PC-9 (cell line): ENCODE data around the gene PSMD14. TPM values are rescaled to one million over a fixed set of nuclear protein-coding genes. Genes with fewer than 3 reads are reported as not detected.

Experiments
- BruUV-seq: library from RNA; stranded (reverse); fragments of 400-500 nt; replicated peaks from 2 replicates; lab custom pipeline; 2021; lab: Mats Ljungman, UMichigan
- CTCF ChIA-PET: fragments of 300-600 bp; sonication (Branson Sonifier 250); formaldehyde crosslinking; loops from one replicate; lab custom pipeline; 2022; ENCODE audit warnings: antibody characterized with exemption; lab: Charles Lee
- POLR2A ChIA-PET: fragments of 300-600 bp; sonication (Branson Sonifier 250); formaldehyde crosslinking; loops from one replicate; lab custom pipeline; 2022; ENCODE audit warnings: antibody characterized with exemption; ENCODE audit not compliant: unreplicated experiment; lab: Charles Lee
- DNase-seq, 2 experiments: peaks; one replicate each; pipeline versions ENCODE4 v3.0.0 to v3.0.0-alpha.2; 2015 to 2022; ENCODE audit warnings: mixed read lengths in 1 of 2
- H2AFZ ChIP-seq: fragments of 200-600 bp; sonication (generic); 2 replicates; pipeline ENCODE4 v1.8.1; 2017; ENCODE audit warnings: antibody characterized with exemption
- H3F3A ChIP-seq: fragments of 200-600 bp; sonication (generic); 2 replicates; pipeline ENCODE4 v1.8.1; 2017; ENCODE audit warnings: antibody characterized with exemption, mild to moderate bottlenecking, low read depth; ENCODE audit not compliant: insufficient read depth
- H3K27ac ChIP-seq: fragments of 200-600 bp; sonication (generic); 2 replicates; pipeline ENCODE4 v1.6.1; 2016; ENCODE audit warnings: mixed run types
- H3K27me3 ChIP-seq: fragments of 200-600 bp; sonication (generic); 2 replicates; pipeline ENCODE4 v1.6.1; 2016; ENCODE audit warnings: low read depth, mixed run types; ENCODE audit not compliant: insufficient read depth
- H3K36me3 ChIP-seq: fragments of 200-600 bp; sonication (generic); 2 replicates; pipeline ENCODE4 v1.6.1; 2016; ENCODE audit warnings: low read depth, mixed run types
- H3K4me1 ChIP-seq: fragments of 200-600 bp; sonication (generic); replicated peaks from 2 replicates; pipeline ENCODE4 v1.6.1; 2016; ENCODE audit warnings: mixed run types; ENCODE audit not compliant: insufficient read depth
- H3K4me2 ChIP-seq: fragments of 200-600 bp; sonication (generic); 2 replicates; pipeline ENCODE4 v1.6.1; 2017; ENCODE audit warnings: mixed run types
- H3K4me3 ChIP-seq: fragments of 200-600 bp; sonication (generic); 2 replicates; pipeline ENCODE4 v1.6.1; 2016; ENCODE audit warnings: mixed run types
- H3K79me2 ChIP-seq: fragments of 200-600 bp; sonication (generic); 2 replicates; pipeline ENCODE4 v1.6.1; 2017; ENCODE audit warnings: low read depth, mixed run types
- H3K9me2 ChIP-seq: fragments of 200-600 bp; sonication (generic); 2 replicates; pipeline ENCODE4 v1.8.1; 2017; ENCODE audit warnings: mild to moderate bottlenecking; ENCODE audit not compliant: insufficient read depth
- H3K9me3 ChIP-seq: fragments of 200-600 bp; sonication (generic); 2 replicates; pipeline ENCODE4 v1.8.1; 2016; ENCODE audit warnings: low read depth; ENCODE audit not compliant: insufficient read depth
- H4K20me1 ChIP-seq: fragments of 200-600 bp; sonication (generic); 2 replicates; pipeline ENCODE4 v1.8.1; 2017; ENCODE audit not compliant: insufficient read depth
- EZH2 ChIP-seq: fragments of 200-600 bp; sonication (generic); IDR thresholded peaks from 2 replicates; pipeline ENCODE4 v1.8.0; 2017; ENCODE audit warnings: antibody characterized with exemption, low read depth
- intact Hi-C: fragments of 100-400 bp; cut with micrococcal nuclease; formaldehyde crosslinking; loops from one replicate; pipeline ENCODE4 v1.10.0; 2022; ENCODE audit not compliant: unreplicated experiment
- total RNA-seq: library from RNA; stranded (reverse); gene quantifications from 2 replicates; pipeline ENCODE4 v1.2.3, GENCODE V29; 2021
- TF ChIP-seq, protein P1 (sequence below): fragments of 200-600 bp; sonication (generic); conservative IDR thresholded peaks from 2 replicates; pipeline ENCODE4 v1.6.1; 2017; ENCODE audit warnings: mixed run types, antibody characterized with exemption, mild to moderate bottlenecking, moderate library complexity

The PSMD14 gene
- total RNA-seq, 1 experiment from 2014 or later, result 58.8 TPM

DNA sequence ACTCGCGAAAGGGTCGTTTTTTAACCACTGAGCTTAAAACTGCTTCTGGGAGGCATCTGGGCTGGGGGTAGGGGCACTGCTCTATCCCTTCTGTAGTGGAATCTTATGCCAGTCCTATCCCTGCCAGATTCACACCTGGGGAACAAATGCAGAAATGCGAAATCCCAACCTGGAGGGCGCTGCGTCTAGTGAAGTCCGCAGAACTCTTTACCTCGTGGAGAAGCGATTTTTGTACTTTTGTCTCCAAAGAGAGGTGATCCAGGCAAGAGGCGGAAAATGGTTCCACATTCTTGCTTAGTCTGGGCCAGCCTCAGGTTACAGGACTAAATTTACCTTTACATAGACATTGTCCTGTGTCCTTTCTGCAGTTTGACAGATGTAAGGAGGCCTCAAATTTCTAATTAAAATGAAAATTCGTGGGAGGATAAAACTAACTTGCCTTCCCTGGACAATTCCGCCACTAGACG is 118.3 kb downstream of the PSMD14 start:
- Histone ChIP-seq H3K9me2 (no peaks in the 10 kb centered on the region), H3K9me3 (no peaks in the 10 kb centered on the region), H3K36me3 (no peaks in the 10 kb centered on the region), H3K4me3 (no peak overlapping the region), H4K20me1 (no peaks in the 10 kb centered on the region), H3K4me2 (no peak overlapping the region), H3K27me3 (no peaks in the 10 kb centered on the region), H2AFZ (no peak overlapping the region), H3F3A (no peaks in the 10 kb centered on the region), H3K27ac (no peak overlapping the region), H3K79me2 (no peaks in the 10 kb centered on the region), H3K4me1 (no peaks in the 10 kb centered on the region)
- no peak for DNase-seq
- no TSS peak for BruUV-seq
- intact Hi-C loops, result no loop called here
- POLR2A ChIA-PET, result no interaction called here
- no peak for TF ChIP-seq EZH2
- TF ChIP-seq, protein P1, sequence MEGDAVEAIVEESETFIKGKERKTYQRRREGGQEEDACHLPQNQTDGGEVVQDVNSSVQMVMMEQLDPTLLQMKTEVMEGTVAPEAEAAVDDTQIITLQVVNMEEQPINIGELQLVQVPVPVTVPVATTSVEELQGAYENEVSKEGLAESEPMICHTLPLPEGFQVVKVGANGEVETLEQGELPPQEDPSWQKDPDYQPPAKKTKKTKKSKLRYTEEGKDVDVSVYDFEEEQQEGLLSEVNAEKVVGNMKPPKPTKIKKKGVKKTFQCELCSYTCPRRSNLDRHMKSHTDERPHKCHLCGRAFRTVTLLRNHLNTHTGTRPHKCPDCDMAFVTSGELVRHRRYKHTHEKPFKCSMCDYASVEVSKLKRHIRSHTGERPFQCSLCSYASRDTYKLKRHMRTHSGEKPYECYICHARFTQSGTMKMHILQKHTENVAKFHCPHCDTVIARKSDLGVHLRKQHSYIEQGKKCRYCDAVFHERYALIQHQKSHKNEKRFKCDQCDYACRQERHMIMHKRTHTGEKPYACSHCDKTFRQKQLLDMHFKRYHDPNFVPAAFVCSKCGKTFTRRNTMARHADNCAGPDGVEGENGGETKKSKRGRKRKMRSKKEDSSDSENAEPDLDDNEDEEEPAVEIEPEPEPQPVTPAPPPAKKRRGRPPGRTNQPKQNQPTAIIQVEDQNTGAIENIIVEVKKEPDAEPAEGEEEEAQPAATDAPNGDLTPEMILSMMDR, result no peak
- CTCF ChIA-PET, result no interaction called here

DNA sequence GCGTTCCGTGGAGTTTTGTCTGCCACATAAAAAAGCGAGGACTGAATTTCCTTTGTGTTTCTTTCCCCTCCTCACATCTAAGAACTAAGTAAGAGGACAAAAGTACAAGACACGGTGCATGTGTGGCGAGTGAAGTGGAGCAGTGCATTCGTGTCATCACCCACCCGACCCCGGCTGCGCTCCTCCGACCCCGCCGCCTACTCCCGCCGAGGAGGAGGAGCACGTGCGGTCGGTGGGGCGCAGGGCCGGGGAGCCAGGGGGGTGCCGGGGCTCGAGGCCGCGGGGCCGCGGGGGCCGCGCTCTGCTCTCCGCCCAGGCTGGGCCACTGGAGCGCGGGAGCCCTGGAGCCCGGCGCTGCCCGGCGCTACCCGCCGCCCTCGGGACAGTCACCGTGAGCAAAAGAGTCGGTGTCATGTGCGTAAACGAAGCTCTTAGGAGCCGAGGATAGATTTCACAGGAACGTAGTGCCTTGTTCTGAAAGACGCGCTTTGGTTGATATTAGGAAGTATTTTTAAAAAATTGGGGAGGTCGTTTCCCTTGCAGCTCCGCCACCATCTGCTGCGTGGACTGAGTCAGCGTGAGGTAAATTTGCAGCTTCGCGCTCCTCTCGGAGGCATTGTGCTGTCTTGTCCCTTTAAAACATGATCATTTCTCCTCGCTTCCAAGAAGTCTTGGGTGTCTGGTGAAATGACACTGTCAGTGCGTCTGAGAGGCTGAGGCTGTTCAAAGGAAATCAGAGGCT is 118.9 kb downstream of the PSMD14 start:
- no peak for DNase-seq
- ChIA-PET POLR2A (no interaction called here), CTCF (no interaction called here)
- H3K79me2 ChIP-seq, result no peaks in the 10 kb centered on the region
- no peaks in the 10 kb centered on the region for H3F3A ChIP-seq
- H3K9me2 ChIP-seq, result no peaks in the 10 kb centered on the region
- H3K4me1 ChIP-seq, result no peaks in the 10 kb centered on the region
- no peak overlapping the region for H3K4me3 ChIP-seq
- no peak overlapping the region for H3K4me2 ChIP-seq
- H3K27ac ChIP-seq, result no peak overlapping the region
- TF ChIP-seq EZH2, result no peak
- TF ChIP-seq, protein P1, result no peak
- no peaks in the 10 kb centered on the region for H4K20me1 ChIP-seq
- no peaks in the 10 kb centered on the region for H3K27me3 ChIP-seq
- no peaks in the 10 kb centered on the region for H3K36me3 ChIP-seq
- intact Hi-C loops, result no loop called here
- BruUV-seq, result no TSS peak
- no peak overlapping the region for H2AFZ ChIP-seq
- H3K9me3 ChIP-seq, result no peaks in the 10 kb centered on the region

DNA sequence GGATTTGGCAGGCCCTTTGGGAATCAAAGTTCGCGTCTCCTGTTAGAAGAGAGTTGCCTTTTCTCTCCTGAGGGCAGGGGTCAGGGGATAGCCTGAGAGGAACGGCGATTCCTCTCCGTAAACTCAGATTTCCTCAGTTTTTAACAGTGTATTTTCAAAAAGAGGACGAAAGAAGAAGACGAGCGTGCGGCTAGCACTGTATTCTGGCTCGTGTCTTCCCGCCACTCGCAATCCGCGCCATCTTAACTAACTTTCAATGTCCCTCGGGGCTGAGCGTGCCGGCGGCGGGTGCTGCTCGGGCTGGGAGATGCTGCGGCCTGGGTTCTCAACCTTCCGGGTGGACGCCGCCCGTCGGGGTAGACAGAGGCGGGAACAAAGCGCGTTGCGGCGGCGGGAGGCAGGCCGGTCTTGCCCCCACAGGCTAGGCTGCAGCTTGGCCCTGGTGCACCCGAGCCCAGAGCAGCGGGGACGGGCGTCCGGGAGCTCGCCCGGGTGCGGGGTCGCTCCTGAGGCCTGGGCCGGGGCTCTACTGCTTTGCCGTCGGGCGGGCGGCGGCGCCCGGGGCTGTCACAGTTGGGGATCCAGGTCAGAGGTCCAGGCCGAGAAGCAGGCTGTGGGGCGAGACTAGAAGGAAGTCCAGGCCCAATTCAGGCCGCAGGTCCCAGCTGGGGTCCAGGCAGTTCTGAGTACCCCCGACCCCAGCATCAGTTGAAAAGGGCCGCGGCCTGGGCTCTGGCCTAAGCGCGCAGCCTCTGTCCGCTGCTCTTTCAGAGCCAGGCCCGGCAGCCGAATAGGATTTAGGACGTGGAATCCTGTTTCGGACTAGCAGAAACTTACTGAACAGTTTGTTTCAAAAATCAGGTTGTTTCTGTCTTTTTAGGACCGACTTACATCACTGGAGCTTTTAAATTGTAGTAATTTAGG is 119.7 kb downstream of the PSMD14 start:
- Histone ChIP-seq H3K27me3 (no peaks in the 10 kb centered on the region), H3F3A (no peaks in the 10 kb centered on the region), H4K20me1 (no peaks in the 10 kb centered on the region), H3K27ac (no peak overlapping the region), H3K36me3 (no peaks in the 10 kb centered on the region), H3K9me3 (no peaks in the 10 kb centered on the region), H3K4me1 (no peaks in the 10 kb centered on the region), H3K4me2 (no peak overlapping the region), H3K4me3 (no peak overlapping the region), H2AFZ (no peak overlapping the region), H3K79me2 (no peaks in the 10 kb centered on the region), H3K9me2 (no peaks in the 10 kb centered on the region)
- ChIA-PET CTCF (no interaction called here), POLR2A (no interaction called here)
- TF ChIP-seq, protein P1, result no peak
- no peak for TF ChIP-seq EZH2
- no TSS peak for BruUV-seq
- intact Hi-C loops, result no loop called here
- no peak for DNase-seq
